Measurements from ENCODE around the gene SLC38A4. TPM values are rescaled to one million over a fixed set of nuclear protein-coding genes. Genes with fewer than 3 reads are reported as not detected.

The SLC38A4 gene
- total and polyA plus RNA-seq, 8 donors = 0.12 to 16.7 (median 8.4) TPM; not detected in 4

DNA sequence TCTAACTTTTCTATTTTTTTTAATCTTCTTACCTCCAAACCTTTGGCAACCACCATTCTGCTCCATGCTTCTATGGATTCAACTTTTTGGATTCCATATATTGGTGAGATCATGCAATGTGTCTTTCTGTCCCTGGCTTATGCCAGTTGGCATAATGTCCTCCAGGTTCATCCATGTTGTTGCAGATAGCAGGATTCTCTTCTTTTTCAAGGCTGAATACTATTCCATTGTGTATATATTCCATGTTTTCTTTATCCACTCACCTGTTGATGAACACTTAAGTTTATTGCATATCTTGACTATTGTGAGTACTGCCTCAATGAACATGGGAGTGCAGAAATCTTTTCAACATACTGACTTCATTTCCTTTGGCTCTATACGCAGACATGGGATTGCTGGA lies 21.2 kb upstream of the SLC38A4 start:
- WGBS, 5 donors = 86 to 100% (median 95%) methylated on average over 1 of the region's 1 CpG
- TF ChIP-seq, protein P1, sequence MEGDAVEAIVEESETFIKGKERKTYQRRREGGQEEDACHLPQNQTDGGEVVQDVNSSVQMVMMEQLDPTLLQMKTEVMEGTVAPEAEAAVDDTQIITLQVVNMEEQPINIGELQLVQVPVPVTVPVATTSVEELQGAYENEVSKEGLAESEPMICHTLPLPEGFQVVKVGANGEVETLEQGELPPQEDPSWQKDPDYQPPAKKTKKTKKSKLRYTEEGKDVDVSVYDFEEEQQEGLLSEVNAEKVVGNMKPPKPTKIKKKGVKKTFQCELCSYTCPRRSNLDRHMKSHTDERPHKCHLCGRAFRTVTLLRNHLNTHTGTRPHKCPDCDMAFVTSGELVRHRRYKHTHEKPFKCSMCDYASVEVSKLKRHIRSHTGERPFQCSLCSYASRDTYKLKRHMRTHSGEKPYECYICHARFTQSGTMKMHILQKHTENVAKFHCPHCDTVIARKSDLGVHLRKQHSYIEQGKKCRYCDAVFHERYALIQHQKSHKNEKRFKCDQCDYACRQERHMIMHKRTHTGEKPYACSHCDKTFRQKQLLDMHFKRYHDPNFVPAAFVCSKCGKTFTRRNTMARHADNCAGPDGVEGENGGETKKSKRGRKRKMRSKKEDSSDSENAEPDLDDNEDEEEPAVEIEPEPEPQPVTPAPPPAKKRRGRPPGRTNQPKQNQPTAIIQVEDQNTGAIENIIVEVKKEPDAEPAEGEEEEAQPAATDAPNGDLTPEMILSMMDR (IDR thresholded peaks at IDR 0.05) = no peak
- intact Hi-C loops (cut with DNase I; ENCODE audit: low total_unique reads) = no loop called here

DNA sequence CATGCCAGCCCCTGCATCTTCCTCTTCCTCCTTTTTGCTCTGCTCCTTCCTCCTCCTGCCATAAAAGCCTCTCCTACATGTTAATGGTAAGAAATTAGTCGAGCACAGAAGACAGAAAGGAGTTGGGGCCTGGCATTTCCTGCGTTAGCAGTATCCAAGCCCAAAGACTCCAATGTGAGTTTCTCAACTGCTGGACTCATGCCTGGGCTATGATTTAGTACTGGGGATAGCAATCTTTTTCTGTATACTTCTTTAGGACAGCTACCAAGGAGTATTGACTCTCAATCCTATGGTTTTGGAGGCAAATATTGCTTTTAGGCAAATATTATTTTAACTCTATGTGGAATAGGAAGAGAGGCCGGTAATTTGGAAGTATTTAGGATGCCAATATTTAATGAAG lies 18.0 kb upstream of the SLC38A4 start:
- H3K9me3 ChIP-seq = peaks cover 0 to 9% (median 0%) of the 10 kb centered on the region in 4 donors
- H3K27ac ChIP-seq = no peak overlapping the region
- no peaks in the 10 kb centered on the region for H3K4me1 ChIP-seq
- intact Hi-C loops (cut with DNase I; ENCODE audit: low total_unique reads) = no loop called here
- no peak overlapping the region for H3K4me3 ChIP-seq
- no peaks in the 10 kb centered on the region for H3K36me3 ChIP-seq
- DNase-seq = no peak
- no peaks in the 10 kb centered on the region for H3K27me3 ChIP-seq
- TF ChIP-seq POLR2A (IDR thresholded peaks at IDR 0.05) (no peak), POLR2AphosphoS5 (IDR thresholded peaks at IDR 0.05) (no peak), EP300 (IDR thresholded peaks at IDR 0.05) (no peak)
- TF ChIP-seq, protein P1 (IDR thresholded peaks at IDR 0.05) = no peak
- 65 to 81% (median 81%) methylated on average over 3 of the region's 3 CpGs for WGBS, 5 donors

More for the DNA sequence above, 21.2 kb upstream of the SLC38A4 start:
- peaks cover 0 to 9% (median 0%) of the 10 kb centered on the region in 4 donors for H3K9me3 ChIP-seq
- no peaks in the 10 kb centered on the region for H3K36me3 ChIP-seq
- no peak for DNase-seq
- no peaks in the 10 kb centered on the region for H3K27me3 ChIP-seq
- H3K4me3 ChIP-seq = no peak overlapping the region
- no peak overlapping the region for H3K27ac ChIP-seq
- no peaks in the 10 kb centered on the region for H3K4me1 ChIP-seq

DNA sequence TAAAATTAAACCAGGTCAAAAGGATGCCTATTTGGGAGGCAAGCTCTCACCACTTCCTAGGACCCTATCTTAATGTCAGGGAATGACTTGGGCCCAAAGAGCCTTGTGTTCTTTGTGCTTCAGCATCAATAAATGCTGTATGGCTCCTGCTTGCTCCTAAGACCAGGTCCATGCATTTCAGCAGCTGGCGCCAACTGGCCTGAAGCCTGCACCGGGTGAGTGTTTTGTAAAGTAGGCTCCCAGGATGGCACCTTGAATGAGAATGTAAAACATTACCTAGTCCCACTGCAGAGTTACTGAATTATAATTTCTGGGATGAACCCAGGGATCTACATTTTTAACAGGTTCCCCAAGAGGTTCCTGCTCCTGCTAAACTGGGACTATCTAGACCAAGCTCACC lies 16.1 kb upstream of the SLC38A4 start:
- Histone ChIP-seq H3K4me1 (no peaks in the 10 kb centered on the region), H3K9me3 (peaks cover 0 to 3% (median 0%) of the 10 kb centered on the region in 4 donors), H3K36me3 (no peaks in the 10 kb centered on the region), H3K27ac (no peak overlapping the region), H3K27me3 (no peaks in the 10 kb centered on the region), H3K4me3 (no peak overlapping the region)
- 97 to 100% (median 100%) methylated on average over 2 of the region's 2 CpGs for WGBS, 5 donors
- DNase-seq = no peak
- intact Hi-C loops (cut with DNase I; ENCODE audit: low total_unique reads) = no loop called here
- TF ChIP-seq EP300 (IDR thresholded peaks at IDR 0.05) = no peak
- TF ChIP-seq, protein P1 (IDR thresholded peaks at IDR 0.05) = no peak
- TF ChIP-seq POLR2A (IDR thresholded peaks at IDR 0.05) = no peak
- no peak for TF ChIP-seq POLR2AphosphoS5 (IDR thresholded peaks at IDR 0.05)

DNA sequence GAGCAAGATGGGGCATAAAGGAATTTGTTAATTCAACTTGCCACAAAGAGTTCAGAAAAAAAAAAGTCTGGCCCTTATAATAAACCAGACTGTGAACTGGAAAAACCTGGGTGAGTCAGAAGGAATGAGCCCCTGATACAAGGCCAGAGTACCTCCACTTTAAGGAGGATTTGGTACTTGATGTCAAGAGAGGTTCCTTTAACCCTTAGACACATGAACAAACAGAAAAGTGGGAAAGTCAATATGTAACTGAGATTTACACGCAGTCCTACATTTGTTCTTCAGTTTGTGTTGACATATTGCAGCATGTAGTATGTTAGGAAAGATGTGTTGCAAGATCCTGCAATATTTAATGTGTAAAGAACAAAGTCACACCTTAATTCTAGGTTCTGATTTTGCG lies 14.2 kb upstream of the SLC38A4 start:
- Histone ChIP-seq H3K4me3 (no peak overlapping the region), H3K36me3 (no peaks in the 10 kb centered on the region), H3K4me1 (no peaks in the 10 kb centered on the region), H3K27ac (no peak overlapping the region), H3K27me3 (no peaks in the 10 kb centered on the region), H3K9me3 (no peaks in the 10 kb centered on the region)
- DNase-seq = no peak
- WGBS, 5 donors = 26 to 48% (median 43%) methylated on average over 2 of the region's 2 CpGs
- intact Hi-C loops (cut with DNase I; ENCODE audit: low total_unique reads) = no loop called here
- TF ChIP-seq POLR2AphosphoS5 (IDR thresholded peaks at IDR 0.05) = no peak
- TF ChIP-seq, protein P1 (IDR thresholded peaks at IDR 0.05) = no peak
- no peak for TF ChIP-seq EP300 (IDR thresholded peaks at IDR 0.05)
- TF ChIP-seq POLR2A (IDR thresholded peaks at IDR 0.05) = no peak
